Measurements from ENCODE around the gene PTBP3.
"Not testable (repeated sequence)": the region's sequence is repeated elsewhere in the genome, so short reads cannot be mapped to it uniquely, and the experiment has no call there.

The PTBP3 gene, protein sequence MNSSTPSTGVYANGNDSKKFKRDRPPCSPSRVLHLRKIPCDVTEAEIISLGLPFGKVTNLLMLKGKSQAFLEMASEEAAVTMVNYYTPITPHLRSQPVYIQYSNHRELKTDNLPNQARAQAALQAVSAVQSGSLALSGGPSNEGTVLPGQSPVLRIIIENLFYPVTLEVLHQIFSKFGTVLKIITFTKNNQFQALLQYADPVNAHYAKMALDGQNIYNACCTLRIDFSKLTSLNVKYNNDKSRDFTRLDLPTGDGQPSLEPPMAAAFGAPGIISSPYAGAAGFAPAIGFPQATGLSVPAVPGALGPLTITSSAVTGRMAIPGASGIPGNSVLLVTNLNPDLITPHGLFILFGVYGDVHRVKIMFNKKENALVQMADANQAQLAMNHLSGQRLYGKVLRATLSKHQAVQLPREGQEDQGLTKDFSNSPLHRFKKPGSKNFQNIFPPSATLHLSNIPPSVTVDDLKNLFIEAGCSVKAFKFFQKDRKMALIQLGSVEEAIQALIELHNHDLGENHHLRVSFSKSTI

DNA sequence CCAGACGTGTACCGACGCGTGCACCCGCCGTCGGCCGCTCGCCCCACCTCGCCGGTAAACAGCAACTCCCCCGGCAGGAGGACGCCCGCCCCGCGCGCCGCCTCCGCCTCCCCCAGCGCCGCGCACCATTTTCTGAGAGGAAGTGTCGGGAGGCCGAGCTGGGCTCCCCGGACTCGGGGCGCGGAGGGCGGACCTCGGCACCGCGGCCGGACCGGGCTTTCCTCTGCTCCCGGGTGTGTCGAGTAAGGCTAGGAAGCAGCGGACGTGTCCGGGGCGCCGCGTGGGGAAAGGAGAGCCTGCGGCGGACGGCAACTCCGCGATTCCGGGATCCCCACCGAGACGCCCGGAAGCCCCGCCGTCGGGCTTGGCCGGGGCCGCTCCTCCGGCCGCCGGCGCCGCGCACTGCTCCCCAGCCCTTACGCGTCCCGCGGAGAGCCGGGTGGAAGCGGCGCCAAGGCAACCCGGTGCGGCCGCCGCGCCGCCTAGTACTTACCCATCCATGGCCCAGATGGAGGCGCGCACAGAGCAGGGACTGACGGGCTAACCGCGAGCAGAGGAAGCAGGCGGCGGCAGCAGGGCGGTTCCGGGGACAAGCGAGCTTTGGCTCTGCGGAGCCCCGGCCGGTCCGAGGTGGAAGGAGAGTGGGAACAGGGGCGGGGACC lies at the start of gene PTBP3:
PTBP3 (minus strand) TSS at position 643 of the 662 bp plus-strand sequence. CDS start 35,754 bp downstream, outside the sequence.
- peak; percentile 50 for DNase-seq (ENCODE audit: low spot score)

DNA sequence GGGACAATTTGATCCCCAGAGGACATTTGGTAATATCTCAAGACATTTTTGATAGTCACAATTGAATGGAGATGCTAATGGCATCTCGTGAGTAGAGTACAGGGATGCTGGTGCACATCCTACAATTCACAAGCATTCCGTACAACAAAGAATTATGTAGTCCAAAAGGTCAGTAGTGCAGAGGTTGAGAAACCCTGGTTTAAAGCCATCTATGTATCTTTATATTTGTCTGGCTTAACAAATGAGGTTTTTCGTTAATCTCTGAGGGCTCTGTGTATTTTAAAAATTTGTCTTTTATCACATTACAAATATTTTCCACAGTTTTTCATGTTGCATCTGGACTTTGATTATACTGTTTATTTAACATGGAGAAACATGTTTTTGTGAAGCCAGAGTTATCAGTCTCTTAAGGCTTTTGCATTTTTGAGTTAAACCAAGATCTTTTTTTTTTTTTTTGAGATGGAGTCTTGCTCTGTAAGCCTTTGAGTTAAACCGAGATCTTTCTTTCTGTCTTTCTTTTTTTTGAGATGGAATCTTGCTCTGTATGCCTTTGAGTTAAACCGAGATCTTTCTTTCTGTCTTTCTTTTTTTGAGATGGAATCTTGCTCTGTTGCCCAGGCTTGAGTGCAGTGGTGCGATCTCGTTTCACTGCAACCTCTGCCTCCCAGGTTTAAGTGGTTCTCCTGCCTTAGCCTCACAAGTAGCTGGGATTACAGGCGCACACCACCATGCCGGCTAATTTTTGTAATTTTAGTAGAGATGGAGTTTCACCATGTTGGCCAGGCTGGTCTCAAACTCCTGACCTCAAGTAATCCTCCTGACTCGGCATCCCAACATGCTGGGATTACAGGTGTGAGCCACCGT lies 49.3 kb upstream of the PTBP3 start:
- DNase-seq (ENCODE audit: low spot score), result peak; percentile 31

DNA sequence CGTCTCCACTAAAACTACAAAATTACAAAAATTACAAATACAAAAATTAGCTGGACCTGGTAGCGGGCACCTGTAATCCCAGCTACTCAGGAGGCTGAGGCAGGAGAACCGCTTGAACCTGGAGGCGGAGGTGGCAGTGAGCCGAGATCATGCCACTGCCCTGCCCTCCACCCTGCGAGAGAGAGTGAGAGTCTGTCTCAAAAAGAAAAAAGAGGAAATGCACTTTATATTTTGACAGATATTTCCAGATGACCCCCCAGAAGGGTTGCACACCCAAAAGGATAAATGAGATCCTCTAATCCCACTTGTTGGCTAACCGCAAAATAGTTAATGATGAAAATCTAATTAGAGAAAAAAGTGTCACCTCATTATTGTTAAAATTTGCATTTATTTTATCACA lies 48.6 kb upstream of the PTBP3 start:
- no peak for DNase-seq (ENCODE audit: low spot score)

DNA sequence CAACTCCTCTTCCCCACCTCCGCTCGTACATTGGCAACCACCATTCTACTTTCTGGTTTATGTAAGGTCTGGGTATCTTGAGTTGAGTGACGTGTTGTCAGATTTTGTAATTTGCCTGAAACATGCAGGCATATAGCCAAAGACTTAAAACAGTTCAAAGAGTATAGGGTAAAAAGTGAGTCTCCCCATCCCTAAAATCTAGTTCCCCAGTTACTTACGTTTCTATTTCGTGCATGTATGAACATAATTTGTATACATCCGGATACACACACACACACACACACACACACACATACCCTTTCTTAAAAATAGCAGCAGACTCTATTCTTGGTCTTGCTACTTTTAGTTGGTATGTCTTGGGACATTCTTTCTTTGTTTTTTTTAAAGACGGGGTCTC lies 47.4 kb upstream of the PTBP3 start:
- DNase-seq (ENCODE audit: low spot score), result no peak

DNA sequence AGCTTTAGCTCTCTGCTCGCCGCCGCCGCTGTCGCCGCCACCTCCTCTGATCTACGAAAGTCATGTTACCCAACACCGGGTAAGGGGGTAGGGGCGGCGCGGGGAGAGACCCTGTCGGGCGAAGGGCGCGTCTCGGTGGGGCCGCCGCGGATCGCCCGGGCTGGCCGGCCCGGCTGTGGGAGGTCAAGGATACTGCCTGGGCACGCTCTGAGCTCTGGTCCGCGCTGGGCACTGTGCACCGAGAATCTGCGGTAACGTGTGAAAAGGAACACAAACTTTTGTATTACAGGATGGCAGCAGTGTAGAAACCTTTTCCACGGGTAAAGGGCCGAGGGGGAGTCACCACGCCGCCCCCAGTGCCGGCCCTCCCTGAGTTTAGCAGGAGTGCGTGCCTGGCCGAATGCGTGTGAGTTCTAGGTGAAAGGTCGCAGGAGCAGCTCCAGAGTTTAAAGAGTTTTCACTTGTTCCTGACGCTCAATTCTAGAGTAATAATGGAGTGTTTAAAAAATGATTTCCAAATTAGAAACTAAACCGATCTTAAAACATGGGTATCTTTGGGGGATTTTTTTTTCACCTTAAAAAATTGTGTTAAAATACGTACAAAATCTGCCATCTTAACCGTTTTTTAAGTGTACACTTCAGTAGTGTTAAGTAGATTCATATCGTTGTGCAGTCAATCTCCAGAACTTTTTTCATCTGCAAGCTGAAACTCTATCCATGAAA lies 46.8 kb upstream of the PTBP3 start, which contains the start of gene HSDL2:
HSDL2 (plus strand) TSS at position 7 of the 723 bp plus-strand sequence; CDS start at position 63, 56 bp downstream.
- no peak for DNase-seq (ENCODE audit: low spot score)

DNA sequence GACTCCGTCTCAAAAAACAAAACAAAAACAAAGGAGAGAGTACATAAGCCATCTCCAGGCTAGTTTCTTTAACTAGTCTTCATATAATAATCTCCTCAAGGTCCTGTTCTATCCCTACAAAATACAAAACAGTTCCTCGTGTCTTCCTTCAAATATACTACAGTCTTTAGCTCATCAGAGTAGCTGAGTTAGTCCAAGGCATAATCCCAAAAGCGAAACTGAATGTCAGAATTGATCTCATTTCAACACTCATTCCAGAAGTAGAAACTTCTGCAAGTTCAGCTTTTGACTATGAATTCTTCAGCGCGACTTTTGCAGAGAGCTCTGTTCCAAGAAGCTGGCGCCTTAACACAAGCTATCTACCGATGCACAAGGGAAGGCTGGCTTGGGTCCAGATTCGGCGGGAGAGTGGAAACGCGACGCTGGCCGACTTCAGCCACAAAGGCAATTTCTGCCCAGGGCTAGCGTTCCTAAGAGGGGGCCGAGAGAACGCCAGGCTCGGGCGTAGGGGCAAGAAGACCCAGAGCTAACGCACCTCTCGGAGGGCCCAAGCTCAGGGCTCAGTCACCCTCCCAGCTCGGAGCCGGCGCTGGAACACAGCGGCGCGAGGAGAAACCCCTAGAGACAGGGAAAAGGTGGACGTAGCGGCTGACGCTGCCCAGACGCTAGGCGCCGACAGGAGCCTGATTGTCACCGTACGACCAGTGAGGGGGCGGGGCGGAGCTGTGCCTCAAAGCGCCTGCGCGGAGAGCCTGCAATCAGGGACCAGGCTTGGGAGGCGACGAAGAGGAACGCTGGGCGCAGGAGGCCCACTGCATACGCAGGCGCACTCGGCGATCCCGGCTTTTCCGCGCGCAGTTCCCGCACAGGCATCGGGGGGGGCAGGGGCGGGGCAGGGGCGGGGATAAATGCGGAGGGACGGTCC lies 46.0 kb upstream of the PTBP3 start:
- DNase-seq (ENCODE audit: low spot score), result peak; percentile 92

DNA sequence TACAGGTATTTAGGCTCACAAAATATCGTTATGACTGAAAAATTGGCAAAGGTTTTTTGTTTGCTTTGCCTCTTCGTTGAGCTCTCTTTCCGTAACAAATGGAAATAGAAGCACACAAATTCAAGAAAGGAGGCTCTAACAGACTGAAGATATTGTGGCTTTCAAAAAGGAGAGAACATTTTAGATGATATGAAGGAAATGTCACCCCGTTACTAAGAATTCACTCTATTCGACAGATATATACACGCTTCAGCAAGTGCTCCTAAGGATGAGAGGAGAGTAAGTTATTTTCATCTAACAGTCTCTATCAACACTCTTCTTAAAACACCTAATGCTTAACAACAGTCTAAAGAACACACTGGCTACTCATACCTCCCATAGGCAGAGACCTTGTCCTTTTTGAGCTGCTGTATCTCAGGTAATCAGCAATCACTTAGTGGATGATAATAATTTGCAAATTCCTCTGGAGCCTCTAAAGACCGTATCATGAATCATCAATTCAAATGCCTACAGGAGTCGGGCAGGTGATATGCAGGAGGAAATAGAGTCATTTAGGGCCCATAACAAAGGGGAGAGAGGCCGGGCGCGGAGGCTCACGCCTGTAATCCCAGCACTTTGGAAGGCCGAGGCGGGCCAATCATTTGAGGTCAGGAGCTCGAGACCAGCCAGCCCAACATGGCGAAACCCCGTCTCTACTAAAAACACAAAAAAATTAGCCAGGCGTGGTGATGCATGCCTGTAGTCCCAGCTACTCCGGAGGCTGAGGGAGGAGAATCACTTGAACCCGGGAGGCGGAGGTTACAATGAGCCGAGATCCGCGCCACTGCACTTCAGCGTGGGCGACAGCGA lies 45.1 kb upstream of the PTBP3 start:
- no peak for DNase-seq (ENCODE audit: low spot score)

DNA sequence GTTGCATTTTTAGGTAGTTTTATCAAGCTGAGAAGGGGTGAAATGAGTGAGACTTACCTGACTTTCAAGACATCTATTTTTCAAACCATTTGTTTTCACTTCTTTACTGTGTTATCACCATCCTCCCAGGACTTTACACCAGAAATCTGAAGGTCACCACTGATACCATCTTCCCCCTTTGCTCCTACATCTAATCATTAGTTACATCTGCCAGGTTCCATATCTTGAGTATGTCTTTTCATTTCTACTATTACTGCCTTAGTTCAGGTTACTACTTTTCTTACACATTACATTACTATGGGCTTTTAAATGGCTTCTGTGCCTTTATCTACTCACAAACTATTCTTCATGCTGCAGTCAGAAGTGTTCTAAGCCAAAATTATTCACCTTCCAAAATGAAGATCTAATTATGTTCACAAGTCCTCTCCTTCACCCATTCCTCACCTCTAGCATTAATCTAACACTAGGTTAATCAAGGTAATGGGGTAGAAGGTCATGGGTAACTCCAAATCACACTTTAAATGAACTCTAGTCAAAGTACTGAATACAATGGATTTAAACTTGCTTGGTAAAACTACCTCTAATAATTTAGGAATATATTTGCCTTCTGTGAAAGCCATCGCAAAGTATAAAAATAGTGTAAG lies 44.4 kb upstream of the PTBP3 start:
- DNase-seq (ENCODE audit: low spot score), result no peak

DNA sequence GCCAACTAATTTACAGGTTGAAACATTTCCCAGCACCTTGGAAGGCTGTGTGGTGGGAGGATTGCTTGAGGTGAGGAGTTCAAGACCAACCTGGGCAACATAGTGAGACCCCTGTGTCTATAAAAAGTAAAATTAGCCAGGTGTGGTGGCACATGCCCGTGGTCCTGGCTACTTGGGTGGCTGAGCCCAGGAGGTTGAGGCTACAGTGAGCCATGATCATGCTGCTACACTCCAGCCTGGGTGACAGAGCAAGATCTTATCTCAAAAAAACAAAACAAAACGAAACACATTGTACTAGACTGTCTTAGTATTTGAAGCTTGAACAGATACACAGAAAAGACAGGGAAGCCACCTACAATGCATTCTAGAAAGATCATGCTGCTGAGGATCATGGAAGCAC lies 43.7 kb upstream of the PTBP3 start:
- no peak for DNase-seq (ENCODE audit: low spot score)

DNA sequence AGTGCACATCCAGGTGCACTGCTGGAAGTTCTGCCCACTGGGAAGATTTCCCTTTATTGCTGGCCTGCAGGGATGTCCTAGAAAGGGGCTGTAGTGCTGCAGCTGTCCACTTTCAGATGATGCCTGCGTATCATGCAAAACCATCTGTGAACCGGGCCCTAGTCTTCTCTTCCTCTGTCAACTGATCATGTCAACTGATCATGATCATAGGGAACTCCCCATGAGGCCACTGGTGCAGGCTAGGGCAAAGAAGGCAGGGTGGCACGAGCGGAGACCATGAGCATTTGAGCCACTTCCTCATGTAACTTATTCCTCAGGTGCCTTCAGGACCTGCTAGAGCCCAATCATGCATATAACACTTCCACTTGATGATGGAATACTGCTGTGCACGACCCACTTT lies 41.9 kb upstream of the PTBP3 start:
- no peak for DNase-seq (ENCODE audit: low spot score)

DNA sequence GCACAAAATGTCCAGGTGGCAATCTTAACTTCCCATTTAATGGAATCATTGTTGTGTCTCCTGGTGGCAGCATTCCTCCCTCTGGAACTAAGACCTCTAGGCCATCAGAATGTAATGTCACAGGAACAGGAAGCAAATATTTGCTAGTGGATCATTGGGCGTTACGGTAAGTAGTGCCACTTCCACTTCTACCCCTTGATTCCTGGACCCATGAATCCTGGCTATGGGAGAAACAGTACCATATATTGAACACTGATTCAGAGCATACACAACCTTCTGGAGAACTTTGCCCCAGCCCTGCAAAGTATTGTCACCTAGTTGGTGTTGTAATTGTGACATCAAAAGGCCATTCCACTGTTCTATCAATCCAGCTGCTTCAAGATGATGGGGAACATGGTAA lies 40.8 kb upstream of the PTBP3 start:
- DNase-seq (ENCODE audit: low spot score), result not testable (repeated sequence)

DNA sequence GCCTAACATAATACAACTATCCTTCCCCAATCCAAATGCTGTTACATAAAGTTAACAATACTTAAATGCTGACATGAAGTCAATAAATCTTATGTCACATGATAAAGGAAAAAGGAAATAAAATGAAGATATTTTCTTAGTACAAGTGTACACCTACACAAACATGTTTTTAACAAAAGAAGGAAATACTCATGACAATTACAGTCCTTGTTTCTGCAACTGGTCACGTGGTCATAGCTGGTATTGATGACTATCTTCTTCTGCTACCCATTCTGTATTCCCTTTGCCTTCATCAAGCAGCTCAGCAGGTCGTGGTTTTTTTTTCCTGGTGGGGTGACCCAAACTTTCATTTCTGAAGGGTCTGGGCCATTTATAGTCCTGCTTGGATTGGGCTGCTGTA lies 40.2 kb upstream of the PTBP3 start:
- not testable (repeated sequence) for DNase-seq (ENCODE audit: low spot score)

DNA sequence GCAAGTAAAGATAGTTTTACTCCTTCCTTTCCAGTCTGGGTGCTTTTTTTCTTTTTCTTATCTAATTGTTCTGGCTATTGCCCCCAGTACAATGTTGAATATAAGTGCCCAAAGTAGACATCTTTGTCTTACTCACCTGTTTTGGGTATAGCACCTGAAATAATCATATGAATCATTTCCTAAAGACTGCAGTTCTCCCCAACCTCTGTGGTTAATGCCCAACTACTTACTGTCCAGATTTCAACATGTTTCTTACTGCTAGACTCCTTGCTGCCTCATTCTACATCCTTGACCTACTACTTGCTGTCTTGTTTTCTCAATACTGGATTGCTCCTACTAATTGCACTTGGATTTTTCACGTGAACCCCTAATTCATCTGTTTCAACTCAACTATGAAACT lies 37.6 kb upstream of the PTBP3 start:
- no peak for DNase-seq (ENCODE audit: low spot score)

DNA sequence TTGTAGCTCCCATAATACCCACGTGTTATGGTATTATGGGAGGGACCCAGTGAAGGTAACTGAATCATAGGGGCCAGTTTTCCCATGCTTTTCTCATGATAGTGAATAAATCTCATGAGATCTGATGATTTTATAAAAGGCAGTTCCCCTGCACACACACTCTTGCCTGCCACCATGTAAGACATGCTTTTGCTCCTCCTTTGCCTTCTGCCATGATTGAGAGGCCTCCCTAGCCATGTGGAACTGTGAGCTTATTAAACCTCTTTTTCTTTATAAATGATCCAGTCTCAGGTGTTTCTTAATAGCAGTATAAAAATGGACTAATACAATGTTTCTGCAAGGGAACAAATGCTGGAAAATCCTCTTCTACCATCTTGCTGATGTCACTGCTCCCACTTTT lies 36.4 kb upstream of the PTBP3 start:
- DNase-seq (ENCODE audit: low spot score), result no peak

DNA sequence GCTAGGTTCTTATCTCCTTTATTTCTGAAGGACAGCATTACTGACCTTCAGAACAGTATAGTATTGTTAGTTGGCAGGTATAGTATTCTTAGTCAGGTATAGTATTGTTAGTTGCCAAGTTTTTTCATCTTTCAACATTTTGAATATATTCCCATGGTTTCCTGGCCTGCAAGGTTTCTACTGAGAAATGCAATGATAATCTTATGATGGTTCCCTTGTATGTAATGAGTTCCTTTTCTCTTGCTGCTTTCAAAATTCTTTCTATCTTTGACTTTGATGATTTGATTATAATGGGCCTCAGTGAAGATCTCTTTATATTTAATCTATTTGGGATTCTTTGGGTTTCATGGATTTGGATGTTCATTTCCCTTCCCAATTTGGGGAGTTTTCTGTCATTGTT lies 34.0 kb upstream of the PTBP3 start:
- no peak for DNase-seq (ENCODE audit: low spot score)

DNA sequence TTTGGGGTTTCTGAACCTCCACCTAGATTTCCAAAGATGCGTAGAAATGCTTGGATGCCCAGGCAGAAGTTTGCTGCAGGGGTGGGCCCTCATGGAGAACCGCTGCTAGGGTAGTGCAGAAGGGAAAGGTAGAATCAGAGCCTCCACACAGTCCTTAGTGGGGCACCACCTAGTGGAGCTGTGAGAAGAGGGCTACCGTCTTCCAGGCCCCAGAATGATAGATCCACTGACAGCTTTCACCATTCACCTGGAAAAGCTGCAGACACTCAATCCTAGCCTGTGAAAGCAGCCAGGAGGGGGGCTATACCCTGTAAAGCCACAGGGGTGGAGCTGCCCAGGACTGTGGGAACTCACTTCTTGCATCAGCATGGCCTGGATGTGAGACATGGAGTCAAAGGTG lies 33.2 kb upstream of the PTBP3 start:
- no peak for DNase-seq (ENCODE audit: low spot score)

DNA sequence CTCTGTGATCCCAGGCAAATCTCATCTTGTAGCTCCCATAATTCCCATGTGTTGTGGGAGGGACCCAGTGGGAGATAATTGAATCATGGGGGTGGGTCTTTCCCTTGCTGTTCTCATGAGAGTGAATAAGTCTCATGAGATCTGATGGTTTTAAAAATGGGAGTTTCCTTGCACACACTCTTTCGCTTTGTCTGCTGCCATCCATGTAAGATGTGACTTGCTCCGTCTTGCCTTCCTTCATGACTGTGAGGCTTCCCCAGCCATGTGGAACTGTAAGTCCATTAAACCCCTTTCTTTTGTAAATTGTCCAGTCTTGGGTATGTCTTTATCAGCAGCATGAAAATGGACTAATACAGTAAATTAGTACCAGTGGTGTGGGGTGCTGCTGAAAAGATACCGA lies 31.8 kb upstream of the PTBP3 start:
- not testable (repeated sequence) for DNase-seq (ENCODE audit: low spot score)

DNA sequence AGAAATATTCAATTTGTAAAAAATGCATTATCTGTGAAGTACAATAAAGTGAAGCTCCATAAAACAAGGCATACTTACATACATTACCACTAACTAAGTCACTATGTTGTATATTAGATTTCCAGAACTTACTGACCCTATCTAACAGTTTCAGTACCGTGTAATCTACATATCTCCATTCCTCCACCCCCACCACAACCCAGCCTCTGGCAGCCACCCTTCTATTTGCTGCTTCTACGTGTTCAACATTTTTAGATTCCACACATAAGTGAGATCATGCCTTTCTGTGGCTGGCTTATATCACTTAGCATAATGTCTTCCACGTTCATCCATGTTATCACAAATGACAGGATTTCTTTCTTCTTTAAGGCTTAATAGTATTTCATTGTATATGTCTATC lies 31.3 kb upstream of the PTBP3 start:
- DNase-seq (ENCODE audit: low spot score), result no peak

DNA sequence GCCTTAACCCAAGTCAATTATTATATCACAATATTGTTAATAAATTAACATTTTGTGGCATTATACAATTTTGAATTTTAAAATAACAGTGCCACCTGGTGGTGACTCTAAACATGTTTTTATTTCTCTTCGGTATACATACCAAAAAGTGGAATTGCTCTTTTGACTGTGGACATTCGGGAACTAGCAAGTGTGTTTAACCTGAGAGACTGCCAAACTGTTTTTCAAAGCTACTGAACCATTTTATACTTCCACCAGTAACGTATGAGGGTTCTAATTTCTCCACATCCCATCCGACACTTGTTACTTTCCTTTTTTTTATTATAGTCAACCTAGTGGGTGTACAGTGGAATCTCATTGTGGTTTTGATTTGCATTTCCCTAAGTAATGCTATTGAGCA lies 28.2 kb upstream of the PTBP3 start:
- DNase-seq (ENCODE audit: low spot score), result no peak

All from HuH-7 (cell line).